ENCODE data around the gene PCDHGB3. TPM values are rescaled to one million over a fixed set of nuclear protein-coding genes. Genes with fewer than 3 reads are reported as not detected.

Gene PCDHGB3
- total RNA-seq, 2 experiments from 2014 or later: 5.8 to 6.3 TPM

- peak overlapping the region; percentile 59 for H3K4me3 ChIP-seq (ENCODE audit: low read depth, low read length, poor library complexity, severe bottlenecking)
- TSS peak; percentile 38 for BruUV-seq (replicated peaks)
- H4K20me1 ChIP-seq (ENCODE audit: insufficient read depth, low read length): no peaks in the 10 kb centered on the region
- peak overlapping the region; percentile 66 for H3K4me2 ChIP-seq (ENCODE audit: low read length)
- intact Hi-C loops (cut with micrococcal nuclease; ENCODE audit: unreplicated experiment): loop anchor here (10.0 kb wide), 1 partner anchor 779 kb away; the partner anchor contains the start of gene NDFIP1
- H3K79me2 ChIP-seq (ENCODE audit: insufficient read depth, low read depth, low read length): peaks cover 5% of the 10 kb centered on the region; the same call in 1 of the 2 replicates
- TF ChIP-seq, protein P1, sequence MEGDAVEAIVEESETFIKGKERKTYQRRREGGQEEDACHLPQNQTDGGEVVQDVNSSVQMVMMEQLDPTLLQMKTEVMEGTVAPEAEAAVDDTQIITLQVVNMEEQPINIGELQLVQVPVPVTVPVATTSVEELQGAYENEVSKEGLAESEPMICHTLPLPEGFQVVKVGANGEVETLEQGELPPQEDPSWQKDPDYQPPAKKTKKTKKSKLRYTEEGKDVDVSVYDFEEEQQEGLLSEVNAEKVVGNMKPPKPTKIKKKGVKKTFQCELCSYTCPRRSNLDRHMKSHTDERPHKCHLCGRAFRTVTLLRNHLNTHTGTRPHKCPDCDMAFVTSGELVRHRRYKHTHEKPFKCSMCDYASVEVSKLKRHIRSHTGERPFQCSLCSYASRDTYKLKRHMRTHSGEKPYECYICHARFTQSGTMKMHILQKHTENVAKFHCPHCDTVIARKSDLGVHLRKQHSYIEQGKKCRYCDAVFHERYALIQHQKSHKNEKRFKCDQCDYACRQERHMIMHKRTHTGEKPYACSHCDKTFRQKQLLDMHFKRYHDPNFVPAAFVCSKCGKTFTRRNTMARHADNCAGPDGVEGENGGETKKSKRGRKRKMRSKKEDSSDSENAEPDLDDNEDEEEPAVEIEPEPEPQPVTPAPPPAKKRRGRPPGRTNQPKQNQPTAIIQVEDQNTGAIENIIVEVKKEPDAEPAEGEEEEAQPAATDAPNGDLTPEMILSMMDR (conservative IDR thresholded peaks at IDR 0.05; ENCODE audit: low read length): peak; percentile 79
- TF ChIP-seq EZH2phosphoT487 (IDR thresholded peaks at IDR 0.05; ENCODE audit: borderline replicate concordance, low read depth, low read length): no peak
- H3K9me3 ChIP-seq (ENCODE audit: low read length): peaks cover 7% of the 10 kb centered on the region; the same call in 1 of the 2 replicates
- DNase-seq (ENCODE audit: low spot score): peak; percentile 70
- peak overlapping the region; percentile 64; the same call in 1 of the 2 replicates for H2AFZ ChIP-seq (ENCODE audit: low read length)
- H3K4me1 ChIP-seq (ENCODE audit: insufficient read depth, low read length, poor library complexity, severe bottlenecking): peaks cover 18% of the 10 kb centered on the region
- H3K36me3 ChIP-seq (ENCODE audit: insufficient read depth, low read length): no peaks in the 10 kb centered on the region
- H3K27ac ChIP-seq (ENCODE audit: low read depth, low read length, poor library complexity, severe bottlenecking): no peak overlapping the region
- POLR2A ChIA-PET: interaction anchor here (0.6 to 1.5 kb wide), 6 partner anchors 11 to 1437 kb away, joined by 3 to 5 read pairs (median 4); no protein-coding TSS in a partner anchor
- H3K9me2 ChIP-seq (ENCODE audit: insufficient read depth, low read length): no peaks in the 10 kb centered on the region
- CTCF ChIA-PET (ENCODE audit: unreplicated experiment): no interaction called here
Measured at GRCh38 chr5:141326088-141326854, 43.8 kb upstream of the PCDHGB3 start.

GRCh38 chr5:141328231-141328630 lies 41.8 kb upstream of the PCDHGB3 start:
- no peaks in the 10 kb centered on the region for H4K20me1 ChIP-seq (ENCODE audit: insufficient read depth, low read length)
- no peaks in the 10 kb centered on the region for H3K9me2 ChIP-seq (ENCODE audit: insufficient read depth, low read length)
- no peaks in the 10 kb centered on the region for H3K79me2 ChIP-seq (ENCODE audit: insufficient read depth, low read depth, low read length)
- intact Hi-C loops (cut with micrococcal nuclease; ENCODE audit: unreplicated experiment): loop anchor here (10.0 kb wide), 1 partner anchor 777 kb away; the partner anchor contains the start of gene NDFIP1
- H2AFZ ChIP-seq (ENCODE audit: low read length): no peak overlapping the region
- BruUV-seq (replicated peaks): no TSS peak
- H3K4me1 ChIP-seq (ENCODE audit: insufficient read depth, low read length, poor library complexity, severe bottlenecking): peaks cover 5% of the 10 kb centered on the region
- H3K36me3 ChIP-seq (ENCODE audit: insufficient read depth, low read length): no peaks in the 10 kb centered on the region
- no peaks in the 10 kb centered on the region for H3K9me3 ChIP-seq (ENCODE audit: low read length)
- no peak overlapping the region for H3K4me3 ChIP-seq (ENCODE audit: low read depth, low read length, poor library complexity, severe bottlenecking)
- no peak for DNase-seq (ENCODE audit: low spot score)
- no peak overlapping the region for H3K27ac ChIP-seq (ENCODE audit: low read depth, low read length, poor library complexity, severe bottlenecking)
- ChIA-PET POLR2A (interaction anchor here (0.9 to 3.7 kb wide), 3 partner anchors 8 to 205 kb away, joined by 3 to 29 read pairs (median 3); partner anchors contain the start of gene TAF7), CTCF (ENCODE audit: unreplicated experiment) (no interaction called here)
- no peak overlapping the region for H3K4me2 ChIP-seq (ENCODE audit: low read length)
- TF ChIP-seq, protein P1 (conservative IDR thresholded peaks at IDR 0.05; ENCODE audit: low read length): no peak
- no peak for TF ChIP-seq EZH2phosphoT487 (IDR thresholded peaks at IDR 0.05; ENCODE audit: borderline replicate concordance, low read depth, low read length)
